T-cell (primary cell): ENCODE results near the gene TM4SF5. TPM values are rescaled to one million over a fixed set of nuclear protein-coding genes. Genes with fewer than 3 reads are reported as not detected.

Source experiments
- ATAC-seq, 4 experiments: fragments of 200-7000 bp in 3 of 4; fragments of 150-1000 bp in 1 of 4; cut with Tn5 transposase; replicated peaks in 1 of 4; 1 replicate in 3 of 4; 2 replicates in 1 of 4; pipeline ENCODE4 v1.10.0; 2021; ENCODE audit warnings: moderate library complexity in 3 of 4, mild to moderate bottlenecking in 2 of 4, moderate number of reproducible peaks in 1 of 4
- CTCF ChIA-PET, 2 donors: fragments of 300-600 bp; sonication (Branson Sonifier 250); formaldehyde crosslinking; loops; one replicate each; lab custom pipeline; 2022; ENCODE audit warnings: antibody characterized with exemption in 2 of 2; lab: Charles Lee
- POLR2A ChIA-PET, 2 donors: fragments of 300-600 bp; sonication (Branson Sonifier 250); formaldehyde crosslinking; loops; one replicate each; lab custom pipeline; 2022; ENCODE audit warnings: antibody characterized with exemption in 2 of 2; lab: Charles Lee
- DNase-seq, 35 experiments: peaks; one replicate each; pipeline versions ENCODE4 v3.0.0 to v3.0.0-alpha.2; 2013 to 2023
- H3K27ac ChIP-seq: one replicate; pipeline ENCODE4 v1.5.1; 2013; ENCODE audit warnings: low read length
- H3K27me3 ChIP-seq, 2 experiments: replicated peaks in 1 of 2; 1 replicate in 1 of 2; 2 replicates in 1 of 2; pipeline versions ENCODE4 v1.6.1 to v1.7.0; 2013; ENCODE audit warnings: low read length in 1 of 2, mixed read lengths in 1 of 2; ENCODE audit not compliant: control insufficient read depth in 2 of 2, insufficient read depth in 2 of 2; ENCODE audit errors: extremely low read depth in 1 of 2
- H3K36me3 ChIP-seq, 2 donors: 1 replicate in 1 of 2; 2 replicates in 1 of 2; pipeline versions ENCODE4 v1.6.1 to v1.7.0; 2013; ENCODE audit warnings: low read length in 1 of 2; ENCODE audit not compliant: control insufficient read depth in 2 of 2, insufficient read depth in 1 of 2; ENCODE audit errors: extremely low read depth in 1 of 2
- H3K4me1 ChIP-seq, 2 experiments: 1 replicate in 1 of 2; 2 replicates in 1 of 2; pipeline versions ENCODE4 v1.6.1 to v1.7.0; 2013; ENCODE audit warnings: low read length in 2 of 2, mixed read lengths in 1 of 2; ENCODE audit not compliant: insufficient read depth in 2 of 2, control insufficient read depth in 1 of 2; ENCODE audit errors: extremely low read depth in 1 of 2
- H3K4me3 ChIP-seq, 2 donors: 1 replicate in 1 of 2; 2 replicates in 1 of 2; pipeline versions ENCODE4 v1.5.1 to v1.7.0; 2013; ENCODE audit warnings: mild to moderate bottlenecking in 2 of 2, low read length in 1 of 2, moderate library complexity in 1 of 2; ENCODE audit not compliant: control insufficient read depth in 1 of 2; ENCODE audit errors: extremely low read depth in 1 of 2
- H3K9me3 ChIP-seq: 2 replicates; pipeline ENCODE4 v1.7.0; 2013
- H3K27ac Mint-ChIP-seq, 2 donors: one replicate each; pipeline ENCODE4 v1.8.0; 2020 to 2021; ENCODE audit warnings: mild to moderate bottlenecking in 2 of 2, mixed read lengths in 2 of 2
- H3K27me3 Mint-ChIP-seq, 2 donors: one replicate each; pipeline ENCODE4 v1.8.0; 2021 to 2022; ENCODE audit warnings: mixed read lengths in 2 of 2
- H3K36me3 Mint-ChIP-seq: one replicate; pipeline ENCODE4 v1.8.0; 2021; ENCODE audit warnings: mixed read lengths
- H3K4me1 Mint-ChIP-seq, 3 donors: one replicate each; pipeline ENCODE4 v1.8.0; 2020 to 2022; ENCODE audit warnings: mixed read lengths in 3 of 3, mild to moderate bottlenecking in 1 of 3
- H3K4me3 Mint-ChIP-seq, 3 donors: one replicate each; pipeline ENCODE4 v1.8.0; 2020 to 2022; ENCODE audit warnings: mild to moderate bottlenecking in 3 of 3, mixed read lengths in 3 of 3, moderate library complexity in 3 of 3
- H3K9me3 Mint-ChIP-seq, 3 donors: one replicate each; pipeline ENCODE4 v1.8.0; 2020 to 2022; ENCODE audit warnings: mixed read lengths in 3 of 3
- WGBS: methylation state at CpG from one replicate; pipeline ENCODE4 v1.1.5; 2013; ENCODE audit warnings: missing lambda C conversion rate; ENCODE audit not compliant: insufficient coverage; 5-methylcytosine and 5-hydroxymethylcytosine counted together
- total RNA-seq, 35 experiments: library from RNA in 6 of 35; stranded (reverse) in 6 of 35; fragments of 120-200 nt in 1 of 35; gene quantifications; one replicate each; pipeline versions ENCODE4 v1.2.1 to v1.2.4 and lab custom pipeline; 2013 to 2026

TM4SF5 gene
- total RNA-seq, 5 donors from 2014 or later (not counting 1 experiment from before 2014, with no cell fraction given), result not detected

GRCh38 chr17:4753392-4753791 is 18.3 kb upstream of the TM4SF5 start:
- no peaks in the 10 kb centered on the region for H3K36me3 ChIP-seq
- H3K27ac ChIP-seq, result no peak overlapping the region
- peaks cover 0 to 34% of the 10 kb centered on the region in 2 experiments for H3K27me3 ChIP-seq
- H3K4me3 ChIP-seq, result no peak overlapping the region
- H3K4me1 ChIP-seq, result peaks cover 2 to 3% of the 10 kb centered on the region in 2 experiments
- H3K9me3 Mint-ChIP-seq, result no peaks in the 10 kb centered on the region
- CTCF ChIA-PET, result no interaction called here
- ATAC-seq (no peak), DNase-seq (no peak)
- H3K4me1 Mint-ChIP-seq, result peaks cover 3 to 6% (median 4%) of the 10 kb centered on the region in 3 donors
- H3K27me3 Mint-ChIP-seq, result peaks cover 19 to 26% of the 10 kb centered on the region in 2 donors
- H3K27ac Mint-ChIP-seq, result no peak overlapping the region
- H3K9me3 ChIP-seq, result no peaks in the 10 kb centered on the region
- H3K4me3 Mint-ChIP-seq, result no peak overlapping the region
- H3K36me3 Mint-ChIP-seq, result no peaks in the 10 kb centered on the region
- POLR2A ChIA-PET, result interaction anchor here in 1 of 2 donors (0.7 kb wide), 1 partner anchor 163 kb away, joined by 5 read pairs; no protein-coding TSS in a partner anchor
- no CpG with 5 or more reads among the region's 1 CpG for WGBS

- no peaks in the 10 kb centered on the region for H3K4me1 Mint-ChIP-seq
- Histone ChIP-seq H3K9me3 (no peaks in the 10 kb centered on the region), H3K4me3 (no peak overlapping the region), H3K36me3 (no peaks in the 10 kb centered on the region), H3K27me3 (peaks cover 0 to 17% of the 10 kb centered on the region in 2 experiments), H3K4me1 (no peaks in the 10 kb centered on the region), H3K27ac (no peak overlapping the region)
- DNase-seq, result no peak
- no peak for ATAC-seq
- no peaks in the 10 kb centered on the region for H3K36me3 Mint-ChIP-seq
- POLR2A ChIA-PET, result no interaction called here
- no peaks in the 10 kb centered on the region for H3K9me3 Mint-ChIP-seq
- CTCF ChIA-PET, result no interaction called here
- H3K27me3 Mint-ChIP-seq, result peaks cover 7 to 18% of the 10 kb centered on the region in 2 donors
- no peak overlapping the region for H3K27ac Mint-ChIP-seq
- H3K4me3 Mint-ChIP-seq, result no peak overlapping the region
- 100% methylated on average over 1 of the region's 10 CpGs for WGBS
Observed at GRCh38 chr17:4759776-4760236, 11.9 kb upstream of the TM4SF5 start.

DNA sequence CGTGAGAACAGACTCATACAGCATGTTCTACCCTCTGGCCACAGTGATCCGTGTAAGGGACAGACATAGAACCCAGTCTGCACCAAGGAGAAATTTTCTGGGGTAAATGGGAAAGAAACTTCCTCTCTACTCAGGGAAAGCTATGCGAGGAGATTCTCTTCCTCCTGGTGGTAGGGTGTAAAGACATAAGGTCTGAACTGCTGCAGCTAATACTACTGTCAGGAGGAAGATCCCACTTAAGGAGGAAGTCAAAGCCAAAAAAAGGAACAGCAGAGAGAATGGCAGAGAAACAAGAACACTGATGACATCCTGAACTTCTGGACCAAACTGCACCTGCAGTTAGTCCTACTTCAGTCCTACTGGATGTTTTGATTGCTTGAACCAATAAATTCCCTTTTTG is 7.1 kb upstream of the TM4SF5 start:
- Mint-ChIP-seq H3K9me3 (no peaks in the 10 kb centered on the region), H3K27ac (no peak overlapping the region), H3K36me3 (no peaks in the 10 kb centered on the region), H3K4me3 (no peak overlapping the region), H3K4me1 (no peaks in the 10 kb centered on the region), H3K27me3 (peaks cover 4 to 8% of the 10 kb centered on the region in 2 donors)
- no peak overlapping the region for H3K27ac ChIP-seq
- peaks cover 0 to 10% of the 10 kb centered on the region in 2 experiments for H3K27me3 ChIP-seq
- H3K4me1 ChIP-seq, result no peaks in the 10 kb centered on the region
- no peak for DNase-seq
- no peak overlapping the region for H3K4me3 ChIP-seq
- no peak for ATAC-seq
- H3K9me3 ChIP-seq, result no peaks in the 10 kb centered on the region
- H3K36me3 ChIP-seq, result no peaks in the 10 kb centered on the region
- POLR2A ChIA-PET, result no interaction called here
- WGBS, result no CpG with 5 or more reads among the region's 3 CpGs
- CTCF ChIA-PET, result interaction anchor here in 1 of 2 donors (0.7 kb wide), 1 partner anchor 9 kb away, joined by 3 read pairs; no protein-coding TSS in a partner anchor

DNA sequence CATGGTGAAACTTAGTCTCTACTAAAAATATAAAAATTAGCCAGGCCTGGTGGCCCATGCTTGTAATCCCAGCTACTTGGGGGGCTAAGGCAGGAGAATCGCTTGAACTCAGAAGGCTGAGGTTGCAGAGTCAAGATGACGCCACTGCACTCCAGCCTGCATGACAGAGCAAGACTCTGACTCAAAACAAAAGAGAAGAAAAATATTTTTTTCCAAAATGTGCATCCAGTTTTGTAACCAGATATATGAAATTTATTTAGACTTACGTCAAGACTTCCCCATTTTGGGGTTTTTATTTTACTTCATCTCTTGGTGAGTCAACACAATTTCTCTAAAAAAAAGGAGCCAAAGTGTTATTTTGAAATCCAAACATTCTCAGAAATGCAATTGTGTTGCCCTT is 5.5 kb upstream of the TM4SF5 start:
- H3K27ac Mint-ChIP-seq, result no peak overlapping the region
- H3K4me3 Mint-ChIP-seq, result no peak overlapping the region
- H3K36me3 Mint-ChIP-seq, result no peaks in the 10 kb centered on the region
- no CpG with 5 or more reads among the region's 3 CpGs for WGBS
- POLR2A ChIA-PET, result no interaction called here
- DNase-seq (no peak), ATAC-seq (no peak)
- Histone ChIP-seq H3K36me3 (no peaks in the 10 kb centered on the region), H3K9me3 (no peaks in the 10 kb centered on the region), H3K27ac (no peak overlapping the region), H3K4me1 (peaks cover 0 to 1% of the 10 kb centered on the region in 2 experiments), H3K27me3 (peaks cover 0 to 13% of the 10 kb centered on the region in 2 experiments), H3K4me3 (no peak overlapping the region)
- H3K9me3 Mint-ChIP-seq, result no peaks in the 10 kb centered on the region
- CTCF ChIA-PET, result no interaction called here
- H3K4me1 Mint-ChIP-seq, result peaks cover 0 to under 1% (median 0%) of the 10 kb centered on the region in 3 donors
- peaks cover 4 to 7% of the 10 kb centered on the region in 2 donors for H3K27me3 Mint-ChIP-seq

DNA sequence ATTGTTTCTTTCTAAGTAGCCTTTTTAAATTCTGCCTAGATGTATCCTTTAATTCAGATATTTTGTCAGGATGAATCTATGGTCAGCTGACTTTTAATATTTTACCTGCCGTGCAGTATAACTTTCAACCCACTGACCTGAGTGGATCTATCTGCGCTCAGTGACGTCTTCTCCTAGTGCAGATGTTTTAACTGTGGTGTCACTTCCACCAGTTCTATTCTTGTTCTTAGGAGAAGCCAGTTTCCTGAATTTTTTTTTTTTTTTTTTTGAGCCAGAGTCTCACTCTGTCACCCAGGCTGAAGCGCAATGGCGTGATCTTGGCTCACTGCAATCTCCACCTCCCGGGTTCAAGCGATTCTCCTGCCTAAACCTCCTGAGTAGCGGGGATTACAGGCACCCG is 5.0 kb upstream of the TM4SF5 start:
- Histone ChIP-seq H3K27me3 (peaks cover 0 to 17% of the 10 kb centered on the region in 2 experiments), H3K4me3 (no peak overlapping the region), H3K9me3 (no peaks in the 10 kb centered on the region), H3K4me1 (peaks cover 0 to 7% of the 10 kb centered on the region in 2 experiments), H3K36me3 (no peaks in the 10 kb centered on the region), H3K27ac (no peak overlapping the region)
- Mint-ChIP-seq H3K4me1 (peaks cover 4 to 5% (median 4%) of the 10 kb centered on the region in 3 donors), H3K9me3 (no peaks in the 10 kb centered on the region), H3K36me3 (no peaks in the 10 kb centered on the region), H3K27ac (no peak overlapping the region), H3K4me3 (no peak overlapping the region), H3K27me3 (peaks cover 4 to 7% of the 10 kb centered on the region in 2 donors)
- DNase-seq (no peak), ATAC-seq (no peak)
- ChIA-PET CTCF (no interaction called here), POLR2A (interaction anchor here in 1 of 2 donors (0.7 kb wide), 1 partner anchor 79 kb away, joined by 10 read pairs; no protein-coding TSS in a partner anchor)
- WGBS, result 100% methylated on average over 5 of the region's 9 CpGs

DNA sequence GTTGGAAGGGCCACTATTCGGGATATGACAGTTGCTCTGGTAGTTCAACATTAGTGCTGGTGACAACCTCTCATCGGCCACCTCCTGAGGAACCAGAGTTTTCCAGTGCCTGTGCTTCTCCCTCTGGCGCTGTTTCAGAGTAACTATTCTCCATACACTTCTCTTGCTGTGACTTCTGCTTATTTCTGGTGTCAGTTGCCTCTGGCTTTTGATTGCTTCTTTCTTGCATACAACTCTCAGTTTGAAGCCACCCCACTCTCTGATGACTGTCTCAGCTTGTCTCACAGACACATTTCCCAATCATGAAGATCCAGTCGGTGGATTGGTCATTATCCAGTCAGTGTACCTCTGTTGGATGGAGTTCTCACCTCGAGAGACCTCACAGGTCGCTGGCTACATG is 3.4 kb upstream of the TM4SF5 start:
- no peak overlapping the region for H3K4me3 Mint-ChIP-seq
- POLR2A ChIA-PET, result no interaction called here
- no peaks in the 10 kb centered on the region for H3K36me3 Mint-ChIP-seq
- H3K9me3 Mint-ChIP-seq, result no peaks in the 10 kb centered on the region
- H3K27ac Mint-ChIP-seq, result no peak overlapping the region
- DNase-seq (no peak), ATAC-seq (no peak)
- CTCF ChIA-PET, result no interaction called here
- H3K4me1 Mint-ChIP-seq, result peaks cover 7 to 9% (median 7%) of the 10 kb centered on the region in 3 donors
- Histone ChIP-seq H3K27me3 (peaks cover 0 to 27% of the 10 kb centered on the region in 2 experiments), H3K27ac (no peak overlapping the region), H3K36me3 (no peaks in the 10 kb centered on the region), H3K4me3 (no peak overlapping the region), H3K4me1 (peaks cover 0 to 11% of the 10 kb centered on the region in 2 experiments), H3K9me3 (no peaks in the 10 kb centered on the region)
- H3K27me3 Mint-ChIP-seq, result peaks cover 4 to 7% of the 10 kb centered on the region in 2 donors
- WGBS, result 96% methylated on average over 3 of the region's 6 CpGs
